ENCODE results near the gene ZSWIM7. TPM values are rescaled to one million over a fixed set of nuclear protein-coding genes. Genes with fewer than 3 reads are reported as not detected.
"Not testable (repeated sequence)": the region's sequence is repeated elsewhere in the genome, so short reads cannot be mapped to it uniquely, and the experiment has no call there.

Gene ZSWIM7
- total RNA-seq, 1 donor, result 5.6 TPM

DNA sequence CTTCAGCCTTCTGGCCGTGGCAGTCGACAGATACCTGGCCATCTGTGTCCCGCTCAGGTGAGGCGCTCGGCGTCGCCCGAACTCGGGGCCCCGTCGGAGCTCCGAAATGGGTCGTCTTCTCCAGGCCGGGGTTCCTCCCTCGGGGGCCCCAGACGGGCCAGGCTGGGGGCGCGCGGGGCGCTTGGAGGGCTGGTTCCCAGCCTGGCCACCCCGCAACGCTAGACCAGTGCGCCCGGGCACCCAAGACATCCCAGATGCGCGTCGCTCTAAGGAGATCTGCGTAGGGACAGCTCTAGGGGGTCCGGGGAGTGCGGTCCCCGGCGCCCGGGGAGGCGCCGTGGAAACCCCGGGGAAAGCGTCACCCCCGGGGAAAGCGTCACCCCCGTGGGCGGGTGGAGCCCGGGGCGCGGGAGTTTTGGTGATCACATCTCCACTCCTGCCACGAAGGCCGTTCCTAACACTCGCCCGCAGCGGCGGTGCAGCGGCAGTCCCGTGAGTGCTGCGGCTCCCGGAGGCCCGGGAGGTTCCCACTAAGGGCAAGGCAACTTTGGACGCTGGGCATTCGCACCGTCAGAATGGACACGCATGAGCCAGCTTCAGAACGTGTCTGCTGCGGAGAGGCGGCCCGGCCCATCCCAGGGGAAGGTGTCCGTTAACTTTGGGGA, 53.8 kb downstream of the ZSWIM7 start:
- peak overlapping the region; percentile 89 for H3K4me3 ChIP-seq (ENCODE audit: low read depth, low read length)
- DNase-seq (ENCODE audit: low read depth), result peak; percentile 45
- TF ChIP-seq, protein P1, sequence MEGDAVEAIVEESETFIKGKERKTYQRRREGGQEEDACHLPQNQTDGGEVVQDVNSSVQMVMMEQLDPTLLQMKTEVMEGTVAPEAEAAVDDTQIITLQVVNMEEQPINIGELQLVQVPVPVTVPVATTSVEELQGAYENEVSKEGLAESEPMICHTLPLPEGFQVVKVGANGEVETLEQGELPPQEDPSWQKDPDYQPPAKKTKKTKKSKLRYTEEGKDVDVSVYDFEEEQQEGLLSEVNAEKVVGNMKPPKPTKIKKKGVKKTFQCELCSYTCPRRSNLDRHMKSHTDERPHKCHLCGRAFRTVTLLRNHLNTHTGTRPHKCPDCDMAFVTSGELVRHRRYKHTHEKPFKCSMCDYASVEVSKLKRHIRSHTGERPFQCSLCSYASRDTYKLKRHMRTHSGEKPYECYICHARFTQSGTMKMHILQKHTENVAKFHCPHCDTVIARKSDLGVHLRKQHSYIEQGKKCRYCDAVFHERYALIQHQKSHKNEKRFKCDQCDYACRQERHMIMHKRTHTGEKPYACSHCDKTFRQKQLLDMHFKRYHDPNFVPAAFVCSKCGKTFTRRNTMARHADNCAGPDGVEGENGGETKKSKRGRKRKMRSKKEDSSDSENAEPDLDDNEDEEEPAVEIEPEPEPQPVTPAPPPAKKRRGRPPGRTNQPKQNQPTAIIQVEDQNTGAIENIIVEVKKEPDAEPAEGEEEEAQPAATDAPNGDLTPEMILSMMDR (IDR thresholded peaks at IDR 0.05; ENCODE audit: insufficient read depth, low read depth, low read length), result no peak

DNA sequence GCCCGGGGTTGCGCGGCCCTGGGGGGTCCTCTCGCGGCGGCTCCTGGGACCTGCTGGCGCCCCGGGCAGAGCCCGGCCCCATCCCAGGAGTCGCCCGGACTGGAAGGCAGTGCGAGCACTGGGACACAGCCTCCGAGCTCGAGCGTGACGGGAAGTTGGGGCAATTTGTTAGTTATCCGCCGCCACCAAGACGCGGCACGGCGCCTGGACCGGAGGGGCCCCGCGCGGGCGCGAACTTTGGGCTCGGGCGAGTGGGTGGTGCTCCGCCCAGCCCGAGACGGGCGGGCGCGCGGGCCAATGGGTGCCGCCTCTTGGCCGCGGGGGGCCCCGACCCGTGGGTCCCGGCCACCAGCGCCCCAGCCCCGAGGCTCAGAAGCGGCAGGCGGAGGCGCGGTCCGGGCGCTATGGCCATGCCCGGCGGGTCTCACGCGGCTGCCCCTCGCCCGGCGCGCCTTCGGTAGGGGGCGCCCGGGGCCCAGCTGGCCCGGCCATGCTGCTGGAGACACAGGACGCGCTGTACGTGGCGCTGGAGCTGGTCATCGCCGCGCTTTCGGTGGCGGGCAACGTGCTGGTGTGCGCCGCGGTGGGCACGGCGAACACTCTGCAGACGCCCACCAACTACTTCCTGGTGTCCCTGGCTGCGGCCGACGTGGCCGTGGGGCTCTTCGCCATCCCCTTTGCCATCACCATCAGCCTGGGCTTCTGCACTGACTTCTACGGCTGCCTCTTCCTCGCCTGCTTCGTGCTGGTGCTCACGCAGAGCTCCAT, 54.6 kb downstream of the ZSWIM7 start, which contains the start of gene ADORA2B:
ADORA2B (plus strand) TSS at position 372 of the 768 bp plus-strand sequence; CDS start at position 491, 119 bp downstream.
- peak; percentile 85 for DNase-seq (ENCODE audit: low read depth)
- H3K4me3 ChIP-seq (ENCODE audit: low read depth, low read length), result peak within 1 kb of the TSS; percentile 89
- TF ChIP-seq, protein P1 (IDR thresholded peaks at IDR 0.05; ENCODE audit: insufficient read depth, low read depth, low read length), result peak; percentile 45

DNA sequence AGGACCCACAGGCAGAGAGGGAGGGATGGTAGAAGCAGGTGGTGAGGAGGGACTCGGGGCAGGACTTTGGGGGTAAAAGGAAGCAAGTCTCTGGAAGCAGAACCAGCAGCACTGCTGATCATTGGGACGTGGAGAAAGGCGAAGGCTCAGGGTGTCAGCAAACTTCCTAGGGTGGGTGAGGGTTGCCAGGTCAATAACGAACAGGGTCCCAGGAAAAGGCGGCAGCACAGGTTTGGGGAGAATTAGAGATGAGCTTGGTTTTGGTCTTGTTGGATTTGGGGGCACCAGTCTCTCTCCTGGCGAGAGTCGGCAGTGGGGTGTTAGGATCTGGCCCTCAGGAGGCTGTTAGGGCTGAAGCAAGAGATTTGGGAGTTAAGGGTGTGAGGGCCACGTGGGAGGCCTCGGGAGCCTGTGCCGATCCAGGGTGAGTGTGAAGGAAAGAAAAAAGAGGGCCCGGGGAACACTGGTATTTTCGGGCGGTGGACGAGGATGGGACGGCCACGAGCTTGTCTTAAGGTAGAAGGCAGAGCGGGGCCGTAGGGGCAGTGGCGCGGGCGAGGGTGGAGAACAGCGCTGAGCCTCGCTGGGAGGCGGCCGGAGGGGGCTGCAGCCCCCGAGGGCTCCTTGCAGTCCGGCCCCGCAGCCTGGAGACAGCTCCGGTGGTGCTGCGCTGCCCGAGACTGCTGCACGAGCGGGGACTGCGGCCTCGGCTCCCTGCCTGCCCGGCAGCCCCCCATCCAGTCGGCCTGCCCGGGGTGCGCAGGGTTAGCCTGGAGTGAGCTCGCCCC, 55.3 kb downstream of the ZSWIM7 start:
- DNase-seq (ENCODE audit: low read depth), result no peak
- H3K4me3 ChIP-seq (ENCODE audit: low read depth, low read length), result peak overlapping the region; percentile 89
- TF ChIP-seq, protein P1 (IDR thresholded peaks at IDR 0.05; ENCODE audit: insufficient read depth, low read depth, low read length), result no peak

DNA sequence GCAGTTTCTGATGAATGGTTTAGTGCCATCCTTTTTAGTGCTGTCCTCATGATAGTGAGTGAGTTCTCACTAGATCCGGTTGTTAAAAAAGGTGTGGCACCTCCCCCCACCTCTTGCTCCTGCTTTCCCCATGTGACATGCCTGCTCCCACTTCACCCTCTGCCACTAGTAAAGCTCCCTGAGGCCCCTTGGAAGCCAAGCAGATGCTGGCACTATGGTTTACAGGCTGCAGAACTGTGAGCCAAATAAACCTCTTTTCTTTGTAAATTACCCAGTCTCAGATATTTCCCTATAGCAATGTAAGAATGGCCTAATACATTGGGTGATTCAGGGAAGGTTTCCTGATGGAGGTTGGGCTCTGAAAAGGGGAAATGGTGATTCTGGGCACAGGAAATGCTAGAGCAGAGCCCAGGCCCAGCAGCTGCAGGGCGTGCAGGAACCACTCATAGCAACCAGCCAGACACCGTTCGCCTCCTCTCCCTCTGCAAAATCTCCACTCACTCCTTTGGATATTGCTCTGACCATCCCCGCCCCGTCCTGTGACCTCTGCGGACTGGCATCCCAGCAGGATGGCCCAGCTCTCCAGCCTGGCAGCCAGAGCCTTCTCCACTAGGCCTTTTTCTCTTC, 57.2 kb downstream of the ZSWIM7 start:
- no peak overlapping the region for H3K4me3 ChIP-seq (ENCODE audit: low read depth, low read length)
- TF ChIP-seq, protein P1 (IDR thresholded peaks at IDR 0.05; ENCODE audit: insufficient read depth, low read depth, low read length), result no peak
- DNase-seq (ENCODE audit: low read depth), result no peak

DNA sequence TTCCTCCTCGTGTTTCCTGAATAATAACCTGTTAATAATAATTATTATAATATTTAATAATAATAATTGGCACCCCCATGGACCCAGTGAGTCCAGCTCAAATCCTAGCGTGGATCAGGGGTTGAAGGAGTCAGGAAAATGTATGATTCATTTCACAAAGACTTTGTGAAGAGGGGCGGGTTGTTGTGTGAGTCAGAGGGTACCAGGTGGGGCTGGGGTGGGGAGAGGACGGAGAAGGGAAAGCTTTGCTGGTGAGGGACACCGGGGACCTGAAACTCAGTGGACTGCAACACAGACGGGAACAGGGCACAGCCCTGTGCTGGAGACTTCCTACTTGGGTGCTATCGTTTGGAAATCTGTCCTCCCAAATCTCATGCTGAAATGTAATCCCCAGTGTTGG, 57.7 kb downstream of the ZSWIM7 start:
- TF ChIP-seq, protein P1 (IDR thresholded peaks at IDR 0.05; ENCODE audit: insufficient read depth, low read depth, low read length), result no peak
- DNase-seq (ENCODE audit: low read depth), result peak; percentile 49
- H3K4me3 ChIP-seq (ENCODE audit: low read depth, low read length), result no peak overlapping the region

DNA sequence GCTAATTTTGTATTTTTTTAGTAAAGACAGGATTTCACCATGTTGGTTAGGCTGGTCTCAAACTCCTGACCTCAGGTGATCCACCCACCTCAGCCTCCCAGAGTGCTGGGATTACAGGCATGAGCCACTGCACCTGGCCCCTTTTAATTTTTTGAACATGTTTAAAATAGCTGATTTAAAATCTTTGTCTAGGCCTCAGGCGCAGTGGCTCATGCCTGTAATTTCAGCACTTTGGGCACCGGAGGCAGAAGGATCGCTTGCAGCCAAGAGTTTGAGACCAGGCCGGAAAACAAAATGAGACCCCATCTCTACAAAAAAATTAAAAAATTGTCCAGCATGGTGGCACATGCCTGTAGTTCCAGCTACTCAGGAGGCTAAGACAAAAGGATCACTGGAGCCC, 63.0 kb downstream of the ZSWIM7 start:
- not testable (repeated sequence) for DNase-seq (ENCODE audit: low read depth); H3K4me3 ChIP-seq (ENCODE audit: low read depth, low read length)

Measured in fibroblast of villous mesenchyme (primary cell).